ENCODE results near the gene UBL3.

- TF ChIP-seq, protein P1, sequence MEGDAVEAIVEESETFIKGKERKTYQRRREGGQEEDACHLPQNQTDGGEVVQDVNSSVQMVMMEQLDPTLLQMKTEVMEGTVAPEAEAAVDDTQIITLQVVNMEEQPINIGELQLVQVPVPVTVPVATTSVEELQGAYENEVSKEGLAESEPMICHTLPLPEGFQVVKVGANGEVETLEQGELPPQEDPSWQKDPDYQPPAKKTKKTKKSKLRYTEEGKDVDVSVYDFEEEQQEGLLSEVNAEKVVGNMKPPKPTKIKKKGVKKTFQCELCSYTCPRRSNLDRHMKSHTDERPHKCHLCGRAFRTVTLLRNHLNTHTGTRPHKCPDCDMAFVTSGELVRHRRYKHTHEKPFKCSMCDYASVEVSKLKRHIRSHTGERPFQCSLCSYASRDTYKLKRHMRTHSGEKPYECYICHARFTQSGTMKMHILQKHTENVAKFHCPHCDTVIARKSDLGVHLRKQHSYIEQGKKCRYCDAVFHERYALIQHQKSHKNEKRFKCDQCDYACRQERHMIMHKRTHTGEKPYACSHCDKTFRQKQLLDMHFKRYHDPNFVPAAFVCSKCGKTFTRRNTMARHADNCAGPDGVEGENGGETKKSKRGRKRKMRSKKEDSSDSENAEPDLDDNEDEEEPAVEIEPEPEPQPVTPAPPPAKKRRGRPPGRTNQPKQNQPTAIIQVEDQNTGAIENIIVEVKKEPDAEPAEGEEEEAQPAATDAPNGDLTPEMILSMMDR (optimal IDR thresholded peaks at IDR 0.05 in 1 of 3, IDR thresholded peaks at IDR 0.05 in 1 of 3, conservative IDR thresholded peaks at IDR 0.05 in 1 of 3; ENCODE audit: extremely low read depth in 1 of 3, insufficient read depth in 2 of 3, low read length in 3 of 3), result no peak
- no peak for TF ChIP-seq EZH2 (IDR thresholded peaks at IDR 0.05; ENCODE audit: low read length)
Observed at GRCh38 chr13:29885989-29886388, 35.6 kb upstream of the UBL3 start.
